KMS-11 (cell line): ENCODE measurements around the gene DTL.
"Not testable (repeated sequence)": the region's sequence is repeated elsewhere in the genome, so short reads cannot be mapped to it uniquely, and the experiment has no call there.

ENCODE experiments used
- H2AFZ ChIP-seq: fragments of 200-600 bp; sonication (generic); 2 replicates; pipeline ENCODE4 v1.6.1; 2016; ENCODE audit warnings: antibody characterized with exemption, mixed run types, low read depth
- H3K27ac ChIP-seq: fragments of 200-600 bp; sonication (generic); 2 replicates; pipeline ENCODE4 v1.6.1; 2016; ENCODE audit warnings: mild to moderate bottlenecking, mixed run types
- H3K27me3 ChIP-seq: fragments of 200-600 bp; sonication (generic); 2 replicates; pipeline ENCODE4 v1.6.1; 2017; ENCODE audit warnings: mild to moderate bottlenecking, low read depth, mixed run types, moderate library complexity; ENCODE audit not compliant: insufficient read depth
- H3K36me3 ChIP-seq: fragments of 200-600 bp; sonication (generic); 2 replicates; pipeline ENCODE4 v1.6.1; 2017; ENCODE audit warnings: mild to moderate bottlenecking, mixed run types; ENCODE audit not compliant: insufficient read depth
- H3K4me1 ChIP-seq: fragments of 200-600 bp; sonication (generic); 2 replicates; pipeline ENCODE4 v1.6.1; 2016; ENCODE audit warnings: mild to moderate bottlenecking, low read depth, mixed run types; ENCODE audit not compliant: poor library complexity, severe bottlenecking
- H3K4me2 ChIP-seq: fragments of 200-600 bp; sonication (generic); 2 replicates; pipeline ENCODE4 v1.7.0; 2016; ENCODE audit warnings: mild to moderate bottlenecking, mixed run types
- H3K4me3 ChIP-seq: fragments of 200-600 bp; sonication (generic); IDR thresholded peaks from 2 replicates; pipeline ENCODE4 v1.6.1; 2017; ENCODE audit warnings: low read depth, low read length, mixed read lengths; ENCODE audit not compliant: insufficient read depth
- H3K79me2 ChIP-seq: fragments of 200-600 bp; sonication (generic); 2 replicates; pipeline ENCODE4 v1.6.1; 2016; ENCODE audit warnings: low read depth, mixed run types; ENCODE audit not compliant: insufficient read depth
- H3K9ac ChIP-seq: fragments of 200-600 bp; sonication (generic); 2 replicates; pipeline ENCODE4 v1.6.1; 2016; ENCODE audit warnings: mild to moderate bottlenecking, mixed run types
- H4K20me1 ChIP-seq: fragments of 200-600 bp; sonication (generic); 2 replicates; pipeline ENCODE4 v1.6.1; 2016; ENCODE audit warnings: mild to moderate bottlenecking, mixed run types; ENCODE audit not compliant: insufficient read depth
- CTCF ChIP-seq: fragments of 200-600 bp; sonication (generic); conservative IDR thresholded peaks from 2 replicates; pipeline ENCODE4 v1.6.1; 2017; ENCODE audit warnings: low read depth, mild to moderate bottlenecking, antibody characterized with exemption, low read length, moderate library complexity, mixed read lengths

Gene DTL

GRCh38 chr1:212020975-212021374 lies 14.6 kb upstream of the DTL start:
- Histone ChIP-seq H3K79me2 (peaks cover 49% of the 10 kb centered on the region; the same call in 1 of the 2 replicates), H3K4me1 (no peaks in the 10 kb centered on the region), H3K4me2 (no peak overlapping the region), H2AFZ (no peak overlapping the region), H4K20me1 (peaks cover 3% of the 10 kb centered on the region; the same call in 1 of the 2 replicates), H3K27me3 (no peaks in the 10 kb centered on the region), H3K4me3 (no peak overlapping the region), H3K9ac (no peak overlapping the region), H3K36me3 (peaks cover 3% of the 10 kb centered on the region; the same call in 1 of the 2 replicates), H3K27ac (no peak overlapping the region)
- no peak for TF ChIP-seq CTCF

GRCh38 chr1:212021563-212021962 lies 14.0 kb upstream of the DTL start:
- no peak for TF ChIP-seq CTCF
- Histone ChIP-seq H3K27me3 (no peaks in the 10 kb centered on the region), H3K9ac (no peak overlapping the region), H3K36me3 (no peaks in the 10 kb centered on the region; the same call in 1 of the 2 replicates), H3K79me2 (peaks cover 55% of the 10 kb centered on the region; the same call in 1 of the 2 replicates), H2AFZ (no peak overlapping the region), H3K4me1 (no peaks in the 10 kb centered on the region), H3K4me2 (no peak overlapping the region), H4K20me1 (no peaks in the 10 kb centered on the region; the same call in 1 of the 2 replicates), H3K27ac (no peak overlapping the region), H3K4me3 (no peak overlapping the region)

GRCh38 chr1:212022908-212023307 lies 12.6 kb upstream of the DTL start:
- H3K4me3 ChIP-seq, H3K9ac ChIP-seq, H3K27me3 ChIP-seq, H3K4me2 ChIP-seq, H3K27ac ChIP-seq, H3K36me3 ChIP-seq, H4K20me1 ChIP-seq, H2AFZ ChIP-seq, H3K4me1 ChIP-seq: not testable (repeated sequence)
- H3K79me2 ChIP-seq: peaks cover 68% of the 10 kb centered on the region

DNA sequence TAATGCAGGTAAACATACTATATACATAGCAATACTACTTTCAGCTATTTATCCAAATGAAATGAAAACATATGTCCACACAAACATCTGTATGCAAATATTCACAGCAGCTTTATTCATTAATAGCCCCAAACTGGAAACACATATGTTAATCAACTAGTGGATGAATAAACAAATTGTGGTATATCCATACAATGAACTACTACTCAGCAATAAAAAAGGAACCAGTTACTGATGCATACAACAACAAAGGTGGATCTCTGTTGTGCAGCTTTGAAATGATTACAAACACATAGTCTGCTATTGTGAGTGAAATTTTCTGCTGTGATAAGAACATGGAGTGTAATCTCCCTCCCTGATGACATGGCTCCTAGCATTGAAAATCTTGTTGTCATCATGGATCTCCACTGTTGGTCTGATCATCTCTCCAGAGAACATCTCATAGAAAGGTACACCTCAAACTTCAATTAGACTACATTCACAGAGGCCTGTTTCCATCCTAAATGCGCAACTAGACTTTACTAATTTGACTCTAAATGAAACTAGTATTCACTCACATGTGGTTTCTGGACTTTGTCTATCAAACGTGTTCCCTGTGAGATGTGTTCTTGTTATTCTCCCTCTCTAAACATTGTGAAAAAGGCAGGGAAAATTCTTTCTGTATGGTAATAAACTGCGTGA lies 10.9 kb upstream of the DTL start:
- no peak for TF ChIP-seq CTCF
- peaks cover 85% of the 10 kb centered on the region for H3K79me2 ChIP-seq
- H3K4me3 ChIP-seq: no peak overlapping the region
- H3K27me3 ChIP-seq: no peaks in the 10 kb centered on the region
- no peak overlapping the region for H3K4me2 ChIP-seq
- no peaks in the 10 kb centered on the region; the same call in 1 of the 2 replicates for H3K36me3 ChIP-seq
- H2AFZ ChIP-seq: no peak overlapping the region
- H4K20me1 ChIP-seq: peaks cover 10% of the 10 kb centered on the region
- no peak overlapping the region for H3K9ac ChIP-seq
- H3K4me1 ChIP-seq: no peaks in the 10 kb centered on the region
- no peak overlapping the region for H3K27ac ChIP-seq

DNA sequence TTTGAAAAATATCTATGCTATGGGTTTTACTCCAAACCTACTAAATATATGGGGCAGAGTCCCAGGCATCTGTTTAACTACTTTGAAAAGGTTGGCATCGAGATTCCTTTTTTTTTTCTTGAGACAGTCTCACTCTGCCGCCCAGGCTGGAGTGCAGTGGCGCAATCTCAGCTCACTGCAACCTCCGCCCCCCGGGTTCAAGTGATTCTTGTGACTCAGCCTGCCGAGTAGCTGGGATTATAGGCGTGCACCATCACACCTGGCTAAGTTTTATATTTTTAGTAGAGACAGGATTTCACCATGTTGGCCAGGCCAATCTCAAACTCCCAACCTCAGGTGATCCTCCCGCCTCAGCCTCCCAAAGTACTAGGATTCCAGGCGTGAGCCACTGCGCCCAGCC lies 7.8 kb upstream of the DTL start:
- H3K36me3 ChIP-seq, H3K9ac ChIP-seq, H3K4me3 ChIP-seq, H2AFZ ChIP-seq, H3K27me3 ChIP-seq, H3K27ac ChIP-seq, H3K4me2 ChIP-seq: not testable (repeated sequence)
- peaks cover 100% of the 10 kb centered on the region for H3K79me2 ChIP-seq
- peaks cover 15% of the 10 kb centered on the region for H4K20me1 ChIP-seq
- H3K4me1 ChIP-seq: peaks cover 22% of the 10 kb centered on the region
